ENCODE data around the gene OSBPL6. TPM values are rescaled to one million over a fixed set of nuclear protein-coding genes. Genes with fewer than 3 reads are reported as not detected.

Gene OSBPL6
- total RNA-seq, 1 experiment from 2014 or later: 11.6 TPM

- H4K20me1 ChIP-seq (ENCODE audit: insufficient read depth): no peaks in the 10 kb centered on the region
- ATAC-seq (no peak), DNase-seq (ENCODE audit: low read depth, low spot score) (no peak)
- H3K79me2 ChIP-seq (ENCODE audit: insufficient read depth, low read length): no peaks in the 10 kb centered on the region
- intact Hi-C loops (cut with micrococcal nuclease): no loop called here
- H3K4me2 ChIP-seq (ENCODE audit: low read length): no peak overlapping the region
- H3K4me1 ChIP-seq (ENCODE audit: control insufficient read depth in 1 of 2, insufficient read depth in 2 of 2, low read length in 2 of 2): no peaks in the 10 kb centered on the region
- H3K9ac ChIP-seq (ENCODE audit: low read length): no peak overlapping the region
- H3K4me3 ChIP-seq (replicated peaks in 1 of 2; ENCODE audit: low read depth in 1 of 2, low read length in 2 of 2): no peak overlapping the region
- H3K9me2 ChIP-seq (ENCODE audit: insufficient read depth): no peaks in the 10 kb centered on the region
- no peaks in the 10 kb centered on the region for H3K9me3 ChIP-seq (ENCODE audit: control insufficient read depth in 1 of 2, insufficient read depth in 1 of 2, low read depth in 1 of 2, low read length in 2 of 2)
- ChIA-PET RAD21 (ENCODE audit: low non-redundant PET in 1 of 2, low total read pairs in 2 of 2, uncharacterized antibody in 2 of 2, unreplicated experiment in 2 of 2) (no interaction called here), POLR2A (no interaction called here), CTCF (no interaction called here)
- TF ChIP-seq SP1 (IDR thresholded peaks at IDR 0.05; ENCODE audit: low read depth) (no peak), TCF7L2 (IDR thresholded peaks at IDR 0.05; ENCODE audit: borderline replicate concordance, extremely low read depth, insufficient read depth, insufficient read length) (no peak), ZNF274 (IDR thresholded peaks at IDR 0.05; ENCODE audit: low read depth, low read length) (no peak), ZBTB33 (IDR thresholded peaks at IDR 0.05; ENCODE audit: extremely low read depth, insufficient replicate concordance, low read length) (no peak), RAD21 (IDR thresholded peaks at IDR 0.05; ENCODE audit: low read depth) (no peak), ZFX (IDR thresholded peaks at IDR 0.05) (no peak), EZH2phosphoT487 (IDR thresholded peaks at IDR 0.05; ENCODE audit: borderline replicate concordance) (no peak), REST (IDR thresholded peaks at IDR 0.05; ENCODE audit: low read depth) (no peak), ATF3 (IDR thresholded peaks at IDR 0.05) (no peak), EGR1 (IDR thresholded peaks at IDR 0.05; ENCODE audit: low read depth) (no peak), MAX (IDR thresholded peaks at IDR 0.05) (no peak), CEBPB (IDR thresholded peaks at IDR 0.05; ENCODE audit: low read depth) (no peak), CBX3 (IDR thresholded peaks at IDR 0.05; ENCODE audit: low read depth) (no peak)
- BruUV-seq (replicated peaks): no TSS peak
- H2AFZ ChIP-seq (ENCODE audit: low read depth, low read length, poor library complexity, severe bottlenecking): no peak overlapping the region
- no peak overlapping the region for H3K27ac ChIP-seq (ENCODE audit: low read depth, low read length)
- H3K36me3 ChIP-seq (ENCODE audit: control insufficient read depth in 1 of 2, insufficient read depth in 2 of 2, low read length in 2 of 2): no peaks in the 10 kb centered on the region
- H3K27me3 ChIP-seq (ENCODE audit: insufficient read depth, low read length): no peaks in the 10 kb centered on the region
These were observed 121.2 kb downstream of the OSBPL6 start for GRCh38 chr2:178315488-178315948.

Data from HCT116 (cell line).